PC-9 (cell line): ENCODE measurements around the gene TCF12. TPM values are rescaled to one million over a fixed set of nuclear protein-coding genes. Genes with fewer than 3 reads are reported as not detected.

Experiments
- BruUV-seq: library from RNA; stranded (reverse); fragments of 400-500 nt; replicated peaks from 2 replicates; lab custom pipeline; 2021; lab: Mats Ljungman, UMichigan
- CTCF ChIA-PET: fragments of 300-600 bp; sonication (Branson Sonifier 250); formaldehyde crosslinking; loops from one replicate; lab custom pipeline; 2022; ENCODE audit warnings: antibody characterized with exemption; lab: Charles Lee
- POLR2A ChIA-PET: fragments of 300-600 bp; sonication (Branson Sonifier 250); formaldehyde crosslinking; loops from one replicate; lab custom pipeline; 2022; ENCODE audit warnings: antibody characterized with exemption; ENCODE audit not compliant: unreplicated experiment; lab: Charles Lee
- DNase-seq, 2 experiments: peaks; one replicate each; pipeline versions ENCODE4 v3.0.0 to v3.0.0-alpha.2; 2015 to 2022; ENCODE audit warnings: mixed read lengths in 1 of 2
- H2AFZ ChIP-seq: fragments of 200-600 bp; sonication (generic); 2 replicates; pipeline ENCODE4 v1.8.1; 2017; ENCODE audit warnings: antibody characterized with exemption
- H3F3A ChIP-seq: fragments of 200-600 bp; sonication (generic); 2 replicates; pipeline ENCODE4 v1.8.1; 2017; ENCODE audit warnings: antibody characterized with exemption, mild to moderate bottlenecking, low read depth; ENCODE audit not compliant: insufficient read depth
- H3K27ac ChIP-seq: fragments of 200-600 bp; sonication (generic); 2 replicates; pipeline ENCODE4 v1.6.1; 2016; ENCODE audit warnings: mixed run types
- H3K27me3 ChIP-seq: fragments of 200-600 bp; sonication (generic); 2 replicates; pipeline ENCODE4 v1.6.1; 2016; ENCODE audit warnings: low read depth, mixed run types; ENCODE audit not compliant: insufficient read depth
- H3K36me3 ChIP-seq: fragments of 200-600 bp; sonication (generic); 2 replicates; pipeline ENCODE4 v1.6.1; 2016; ENCODE audit warnings: low read depth, mixed run types
- H3K4me1 ChIP-seq: fragments of 200-600 bp; sonication (generic); replicated peaks from 2 replicates; pipeline ENCODE4 v1.6.1; 2016; ENCODE audit warnings: mixed run types; ENCODE audit not compliant: insufficient read depth
- H3K4me2 ChIP-seq: fragments of 200-600 bp; sonication (generic); 2 replicates; pipeline ENCODE4 v1.6.1; 2017; ENCODE audit warnings: mixed run types
- H3K4me3 ChIP-seq: fragments of 200-600 bp; sonication (generic); 2 replicates; pipeline ENCODE4 v1.6.1; 2016; ENCODE audit warnings: mixed run types
- H3K79me2 ChIP-seq: fragments of 200-600 bp; sonication (generic); 2 replicates; pipeline ENCODE4 v1.6.1; 2017; ENCODE audit warnings: low read depth, mixed run types
- H3K9me2 ChIP-seq: fragments of 200-600 bp; sonication (generic); 2 replicates; pipeline ENCODE4 v1.8.1; 2017; ENCODE audit warnings: mild to moderate bottlenecking; ENCODE audit not compliant: insufficient read depth
- H3K9me3 ChIP-seq: fragments of 200-600 bp; sonication (generic); 2 replicates; pipeline ENCODE4 v1.8.1; 2016; ENCODE audit warnings: low read depth; ENCODE audit not compliant: insufficient read depth
- H4K20me1 ChIP-seq: fragments of 200-600 bp; sonication (generic); 2 replicates; pipeline ENCODE4 v1.8.1; 2017; ENCODE audit not compliant: insufficient read depth
- CTCF ChIP-seq: fragments of 200-600 bp; sonication (generic); conservative IDR thresholded peaks from 2 replicates; pipeline ENCODE4 v1.6.1; 2017; ENCODE audit warnings: mixed run types, antibody characterized with exemption, mild to moderate bottlenecking, moderate library complexity
- EZH2 ChIP-seq: fragments of 200-600 bp; sonication (generic); IDR thresholded peaks from 2 replicates; pipeline ENCODE4 v1.8.0; 2017; ENCODE audit warnings: antibody characterized with exemption, low read depth
- intact Hi-C: fragments of 100-400 bp; cut with micrococcal nuclease; formaldehyde crosslinking; loops from one replicate; pipeline ENCODE4 v1.10.0; 2022; ENCODE audit not compliant: unreplicated experiment
- total RNA-seq: library from RNA; stranded (reverse); gene quantifications from 2 replicates; pipeline ENCODE4 v1.2.3, GENCODE V29; 2021

Gene TCF12
- total RNA-seq, 1 experiment from 2014 or later: 60.1 TPM

GRCh38 chr15:57118013-57118799, 199.8 kb downstream of the TCF12 start:
- H3K4me1 ChIP-seq: no peaks in the 10 kb centered on the region
- ChIA-PET CTCF (no interaction called here), POLR2A (no interaction called here)
- H3K36me3 ChIP-seq: no peaks in the 10 kb centered on the region
- H3K27me3 ChIP-seq: no peaks in the 10 kb centered on the region
- no peak overlapping the region for H2AFZ ChIP-seq
- intact Hi-C loops: no loop called here
- H3F3A ChIP-seq: no peaks in the 10 kb centered on the region
- no peaks in the 10 kb centered on the region for H4K20me1 ChIP-seq
- TF ChIP-seq CTCF: no peak
- DNase-seq: no peak
- no peak overlapping the region for H3K4me2 ChIP-seq
- H3K79me2 ChIP-seq: no peaks in the 10 kb centered on the region
- H3K4me3 ChIP-seq: no peak overlapping the region
- no peaks in the 10 kb centered on the region for H3K9me2 ChIP-seq
- H3K9me3 ChIP-seq: no peaks in the 10 kb centered on the region
- BruUV-seq: no TSS peak
- no peak overlapping the region for H3K27ac ChIP-seq

GRCh38 chr15:57122080-57122840, 203.8 kb downstream of the TCF12 start:
- no peaks in the 10 kb centered on the region for H3K4me1 ChIP-seq
- H2AFZ ChIP-seq: no peak overlapping the region
- H3K9me2 ChIP-seq: no peaks in the 10 kb centered on the region
- no peaks in the 10 kb centered on the region for H3F3A ChIP-seq
- no peaks in the 10 kb centered on the region for H3K9me3 ChIP-seq
- TF ChIP-seq EZH2: no peak
- TF ChIP-seq CTCF: no peak
- H3K27ac ChIP-seq: no peak overlapping the region
- no peak overlapping the region for H3K4me3 ChIP-seq
- no peak for DNase-seq
- H3K4me2 ChIP-seq: no peak overlapping the region
- H3K79me2 ChIP-seq: no peaks in the 10 kb centered on the region
- H3K36me3 ChIP-seq: no peaks in the 10 kb centered on the region
- H3K27me3 ChIP-seq: no peaks in the 10 kb centered on the region
- ChIA-PET POLR2A (no interaction called here), CTCF (no interaction called here)
- no TSS peak for BruUV-seq
- no peaks in the 10 kb centered on the region for H4K20me1 ChIP-seq
- intact Hi-C loops: no loop called here

GRCh38 chr15:57124036-57124435, 205.6 kb downstream of the TCF12 start:
- Histone ChIP-seq H3K36me3 (no peaks in the 10 kb centered on the region), H3K4me3 (no peak overlapping the region), H4K20me1 (no peaks in the 10 kb centered on the region), H3K27ac (no peak overlapping the region), H3K9me3 (no peaks in the 10 kb centered on the region), H3F3A (no peaks in the 10 kb centered on the region), H3K79me2 (no peaks in the 10 kb centered on the region), H3K4me1 (no peaks in the 10 kb centered on the region), H2AFZ (no peak overlapping the region), H3K27me3 (no peaks in the 10 kb centered on the region), H3K4me2 (no peak overlapping the region), H3K9me2 (no peaks in the 10 kb centered on the region)
- TF ChIP-seq CTCF: no peak
- no peak for TF ChIP-seq EZH2
- ChIA-PET POLR2A (no interaction called here), CTCF (no interaction called here)
- no TSS peak for BruUV-seq
- intact Hi-C loops: no loop called here
- no peak for DNase-seq
